ENCODE data around the gene LRP1-AS.

LRP1-AS gene

GRCh38 chr12:57185403-57185802, 38.0 kb upstream of the LRP1-AS start:
- no peak for TF ChIP-seq CTCF (conservative IDR thresholded peaks at IDR 0.05)
- no peak overlapping the region for H3K27ac ChIP-seq

DNA sequence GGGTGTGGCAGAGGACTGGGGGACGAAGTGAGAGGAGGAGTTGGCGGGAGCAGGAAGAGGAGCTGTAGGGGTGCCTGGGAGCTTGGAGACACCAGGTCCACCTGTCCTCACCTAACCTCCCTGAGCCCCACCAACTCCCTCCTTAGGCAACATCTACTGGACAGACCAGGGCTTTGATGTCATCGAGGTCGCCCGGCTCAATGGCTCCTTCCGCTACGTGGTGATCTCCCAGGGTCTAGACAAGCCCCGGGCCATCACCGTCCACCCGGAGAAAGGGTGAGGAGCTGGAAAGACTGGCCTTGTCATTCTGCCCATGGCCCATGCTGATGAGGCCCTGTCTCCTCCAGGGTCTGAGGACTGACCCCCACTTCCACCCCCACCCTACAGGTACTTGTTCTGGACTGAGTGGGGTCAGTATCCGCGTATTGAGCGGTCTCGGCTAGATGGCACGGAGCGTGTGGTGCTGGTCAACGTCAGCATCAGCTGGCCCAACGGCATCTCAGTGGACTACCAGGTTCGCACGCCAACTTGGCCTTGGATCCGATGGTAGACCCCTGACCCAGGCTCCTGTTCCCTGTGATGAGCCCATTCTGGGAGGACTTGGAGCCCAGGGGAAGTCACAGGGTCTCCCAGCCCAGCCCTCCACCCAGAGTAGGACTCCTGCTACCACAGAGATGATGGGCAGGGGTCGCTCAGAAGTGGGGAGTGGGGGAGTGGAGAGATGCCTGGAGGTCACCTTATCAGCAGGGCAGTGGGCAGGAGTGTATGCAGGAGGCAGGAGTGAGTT, 36.7 kb upstream of the LRP1-AS start:
- H3K27ac ChIP-seq, result no peak overlapping the region
- no peak for TF ChIP-seq CTCF (conservative IDR thresholded peaks at IDR 0.05)

- H3K27ac ChIP-seq, result no peak overlapping the region
- peak; percentile 95 for TF ChIP-seq CTCF (conservative IDR thresholded peaks at IDR 0.05)
Observed at GRCh38 chr12:57182918-57183575, 35.6 kb upstream of the LRP1-AS start.

GRCh38 chr12:57181561-57182155, 34.2 kb upstream of the LRP1-AS start:
- no peak overlapping the region for H3K27ac ChIP-seq
- TF ChIP-seq CTCF (conservative IDR thresholded peaks at IDR 0.05), result no peak

GRCh38 chr12:57181072-57181471, 33.7 kb upstream of the LRP1-AS start:
- TF ChIP-seq CTCF (conservative IDR thresholded peaks at IDR 0.05), result no peak
- H3K27ac ChIP-seq, result no peak overlapping the region

DNA sequence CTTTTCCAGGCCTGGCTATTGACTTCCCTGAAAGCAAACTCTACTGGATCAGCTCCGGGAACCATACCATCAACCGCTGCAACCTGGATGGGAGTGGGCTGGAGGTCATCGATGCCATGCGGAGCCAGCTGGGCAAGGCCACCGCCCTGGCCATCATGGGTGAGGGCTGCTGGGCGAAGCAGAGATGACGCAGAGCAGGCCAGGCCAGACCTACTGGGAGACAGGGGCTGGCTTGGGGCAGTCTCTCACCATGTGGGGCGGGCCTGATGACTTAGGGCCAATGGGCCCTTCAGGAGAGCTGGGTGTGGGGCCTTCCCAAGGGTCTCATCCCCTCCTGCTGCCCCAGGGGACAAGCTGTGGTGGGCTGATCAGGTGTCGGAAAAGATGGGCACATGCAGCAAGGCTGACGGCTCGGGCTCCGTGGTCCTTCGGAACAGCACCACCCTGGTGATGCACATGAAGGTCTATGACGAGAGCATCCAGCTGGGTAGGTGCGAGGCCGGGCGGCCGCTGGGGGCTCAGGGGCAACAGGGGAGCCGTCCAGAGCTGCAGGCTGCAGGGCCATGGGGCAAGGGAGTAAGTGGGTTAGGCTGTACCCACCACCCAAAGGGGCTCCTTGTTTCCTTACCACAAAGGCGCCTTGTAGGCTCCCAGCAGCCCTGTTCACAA, 33.0 kb upstream of the LRP1-AS start:
- TF ChIP-seq CTCF (conservative IDR thresholded peaks at IDR 0.05), result no peak
- H3K27ac ChIP-seq, result no peak overlapping the region

Measured in VCaP (cell line).